HepG2 (cell line): ENCODE data around the gene MRPL42. TPM values are rescaled to one million over a fixed set of nuclear protein-coding genes. Genes with fewer than 3 reads are reported as not detected.

Experiments used
- CAMTA2 ChIP-seq: sonication (generic); formaldehyde crosslinking; IDR thresholded peaks from 2 replicates; pipeline ENCODE4 v1.4.0; 2020; ENCODE audit warnings: mild to moderate bottlenecking, missing genetic modification reagents, borderline replicate concordance
- FOXK1 ChIP-seq: sonication (generic); formaldehyde crosslinking; IDR thresholded peaks from 2 replicates; pipeline ENCODE4 v1.4.0; 2020; ENCODE audit warnings: low read depth, missing genetic modification reagents, borderline replicate concordance
- GATAD2A ChIP-seq: IDR thresholded peaks from 2 replicates; pipeline ENCODE4 v1.6.1; 2016
- HDAC1 ChIP-seq: sonication (generic); formaldehyde crosslinking; IDR thresholded peaks from 2 replicates; pipeline ENCODE4 v1.5.1; 2020; ENCODE audit warnings: mild to moderate bottlenecking, missing genetic modification reagents
- HOXA3 ChIP-seq: sonication (generic); formaldehyde crosslinking; IDR thresholded peaks from 2 replicates; pipeline ENCODE4 v1.5.0; 2020; ENCODE audit warnings: missing genetic modification reagents
- HOXA9 ChIP-seq: sonication (generic); formaldehyde crosslinking; IDR thresholded peaks from 2 replicates; pipeline ENCODE4 v1.8.1; 2022; ENCODE audit warnings: missing genetic modification reagents, mild to moderate bottlenecking, moderate library complexity, borderline replicate concordance
- KLF15 ChIP-seq: sonication (generic); formaldehyde crosslinking; IDR thresholded peaks from 2 replicates; pipeline ENCODE4 v1.8.1; 2023; ENCODE audit warnings: borderline replicate concordance, mild to moderate bottlenecking, inconsistent platforms, missing genetic modification reagents, mixed read lengths
- KLF9 ChIP-seq: IDR thresholded peaks from 2 replicates; pipeline ENCODE4 v1.6.1; 2016; ENCODE audit warnings: low read depth
- POGZ ChIP-seq: sonication (generic); formaldehyde crosslinking; IDR thresholded peaks from 2 replicates; pipeline ENCODE4 v1.4.0; 2020; ENCODE audit warnings: mild to moderate bottlenecking, missing genetic modification reagents
- SMYD3 ChIP-seq: sonication (generic); formaldehyde crosslinking; IDR thresholded peaks from 2 replicates; pipeline ENCODE4 v1.8.1; 2023; ENCODE audit warnings: mild to moderate bottlenecking, missing genetic modification reagents
- SRSF9 ChIP-seq: fragments of 200-400 bp; formaldehyde crosslinking; IDR thresholded peaks from 2 replicates; pipeline ENCODE4 v1.6.1; 2018; ENCODE audit warnings: borderline replicate concordance, mild to moderate bottlenecking, low read depth, low read length; ENCODE audit not compliant: insufficient read depth, poor library complexity, severe bottlenecking
- TBX2 ChIP-seq: sonication (generic); formaldehyde crosslinking; IDR thresholded peaks from 2 replicates; pipeline ENCODE4 v1.5.0; 2020; ENCODE audit warnings: missing genetic modification reagents, mild to moderate bottlenecking, borderline replicate concordance
- ZBTB7A ChIP-seq: sonication (generic); formaldehyde crosslinking; IDR thresholded peaks from 2 replicates; pipeline ENCODE4 v1.8.0; 2022; ENCODE audit warnings: mild to moderate bottlenecking, missing genetic modification reagents
- ZFP1 ChIP-seq: IDR thresholded peaks from 2 replicates; pipeline ENCODE4 v1.6.1; 2016
- ZFP37 ChIP-seq: sonication (generic); formaldehyde crosslinking; IDR thresholded peaks from 2 replicates; pipeline ENCODE4 v1.4.0; 2020; ENCODE audit warnings: missing genetic modification reagents, borderline replicate concordance
- ZMAT3 ChIP-seq: sonication (generic); formaldehyde crosslinking; conservative IDR thresholded peaks from 2 replicates; pipeline ENCODE4 v1.7.0; 2021; ENCODE audit warnings: missing genetic modification reagents
- ZNF138 ChIP-seq: sonication (generic); formaldehyde crosslinking; IDR thresholded peaks from 2 replicates; pipeline ENCODE4 v1.5.0; 2020; ENCODE audit warnings: mild to moderate bottlenecking, low read depth, missing genetic modification reagents
- ZNF24 ChIP-seq: fragments of 450-650 bp; IDR thresholded peaks from 2 replicates; pipeline ENCODE4 v1.6.1; 2017; ENCODE audit warnings: antibody characterized with exemption, mild to moderate bottlenecking
- ZNF556 ChIP-seq: sonication (generic); formaldehyde crosslinking; IDR thresholded peaks from 2 replicates; pipeline ENCODE4 v1.4.0; 2020; ENCODE audit warnings: mild to moderate bottlenecking, missing genetic modification reagents, borderline replicate concordance
- ZNF792 ChIP-seq: IDR thresholded peaks from 2 replicates; pipeline ENCODE4 v1.6.1; 2016
- ZSCAN29 ChIP-seq: sonication (generic); formaldehyde crosslinking; conservative IDR thresholded peaks from 2 replicates; pipeline ENCODE4 v1.4.0; 2020; ENCODE audit warnings: mild to moderate bottlenecking, missing genetic modification reagents
- polyA plus RNA-seq, 8 experiments: library from polyadenylated mRNA; depleted of rRNA in 3 of 8; stranded (reverse) in 7 of 8; unstranded in 1 of 8; fragments of >200 nt; fragmentation: Illumina TruSeq in 4 of 8; extraction: Trizol in 4 of 8; gene quantifications; 2 replicates each; pipeline versions ENCODE4 v1.2.1 to v1.2.3, GENCODE V29; 2011 to 2016; ENCODE audit warnings: low read depth in 4 of 8, missing spikeins in 1 of 8, mixed read lengths in 1 of 8; ENCODE audit not compliant: insufficient read depth in 1 of 8
- total RNA-seq, 5 experiments: library from RNA; depleted of rRNA; stranded (reverse); fragments of >200 nt; fragmentation: Illumina TruSeq; extraction: Trizol; gene quantifications; 2 replicates each; pipeline ENCODE4 v1.2.3, GENCODE V29; 2016; ENCODE audit warnings: low read depth in 1 of 5
- TF ChIP-seq, protein P1 (sequence below): sonication (generic); formaldehyde crosslinking; IDR thresholded peaks from 2 replicates; pipeline ENCODE4 v1.4.0; 2020; ENCODE audit warnings: low read depth, missing genetic modification reagents
- TF ChIP-seq, protein P2 (sequence below): sonication (generic); formaldehyde crosslinking; IDR thresholded peaks from 2 replicates; pipeline ENCODE4 v1.5.1; 2020; ENCODE audit warnings: missing genetic modification reagents, mild to moderate bottlenecking, borderline replicate concordance
- TF ChIP-seq, protein P3 (sequence below): sonication (generic); formaldehyde crosslinking; IDR thresholded peaks from 2 replicates; pipeline ENCODE4 v1.4.0; 2020; ENCODE audit warnings: mild to moderate bottlenecking, missing genetic modification reagents

The MRPL42 gene
- total and polyA plus RNA-seq, 2 of the 13 experiments (the other 11 are each of a cell fraction or from before 2014, with no cell fraction given), result 93.3 to 148 TPM

DNA sequence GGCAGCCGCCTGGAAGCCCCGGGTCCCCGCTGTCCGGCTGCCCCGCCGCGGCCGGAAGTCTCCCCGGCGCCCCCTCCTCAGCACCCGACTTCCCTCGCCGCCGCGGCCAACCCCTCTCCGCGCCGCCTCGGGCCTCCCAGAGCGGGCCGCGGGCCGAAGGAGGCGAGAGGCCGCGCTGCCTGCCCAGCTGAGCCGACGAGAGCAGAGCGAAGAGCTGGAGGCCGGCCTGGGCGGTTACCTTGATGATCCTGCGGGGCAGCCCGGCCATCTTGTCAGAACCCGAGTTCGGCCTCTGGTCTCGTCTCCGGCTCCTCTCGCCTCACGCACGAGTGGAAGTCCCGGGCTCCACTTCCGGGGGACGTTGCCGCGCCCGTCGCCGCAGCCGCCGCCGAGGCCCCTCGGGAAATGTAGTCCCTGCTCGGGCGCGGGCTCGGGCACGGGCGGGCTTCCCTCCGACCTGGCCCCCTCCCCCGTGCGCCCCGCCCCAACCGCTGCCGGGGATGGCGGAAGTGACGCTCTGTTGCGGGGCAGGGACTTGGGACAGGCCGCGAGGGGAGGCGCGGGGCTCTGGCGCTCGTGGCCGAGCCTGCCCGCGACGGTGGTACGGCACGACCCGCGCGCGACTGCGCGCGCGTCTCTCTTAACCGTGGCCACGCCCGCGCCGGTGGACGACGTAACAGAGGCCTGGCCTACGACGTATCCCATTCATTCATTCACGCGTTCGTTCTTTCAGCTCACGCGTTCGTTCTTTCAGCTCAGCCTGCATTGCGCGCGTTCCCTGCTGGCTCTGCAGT, 25.5 kb upstream of the MRPL42 start, which contains the start of gene UBE2N (continued):
- TF ChIP-seq, protein P1, sequence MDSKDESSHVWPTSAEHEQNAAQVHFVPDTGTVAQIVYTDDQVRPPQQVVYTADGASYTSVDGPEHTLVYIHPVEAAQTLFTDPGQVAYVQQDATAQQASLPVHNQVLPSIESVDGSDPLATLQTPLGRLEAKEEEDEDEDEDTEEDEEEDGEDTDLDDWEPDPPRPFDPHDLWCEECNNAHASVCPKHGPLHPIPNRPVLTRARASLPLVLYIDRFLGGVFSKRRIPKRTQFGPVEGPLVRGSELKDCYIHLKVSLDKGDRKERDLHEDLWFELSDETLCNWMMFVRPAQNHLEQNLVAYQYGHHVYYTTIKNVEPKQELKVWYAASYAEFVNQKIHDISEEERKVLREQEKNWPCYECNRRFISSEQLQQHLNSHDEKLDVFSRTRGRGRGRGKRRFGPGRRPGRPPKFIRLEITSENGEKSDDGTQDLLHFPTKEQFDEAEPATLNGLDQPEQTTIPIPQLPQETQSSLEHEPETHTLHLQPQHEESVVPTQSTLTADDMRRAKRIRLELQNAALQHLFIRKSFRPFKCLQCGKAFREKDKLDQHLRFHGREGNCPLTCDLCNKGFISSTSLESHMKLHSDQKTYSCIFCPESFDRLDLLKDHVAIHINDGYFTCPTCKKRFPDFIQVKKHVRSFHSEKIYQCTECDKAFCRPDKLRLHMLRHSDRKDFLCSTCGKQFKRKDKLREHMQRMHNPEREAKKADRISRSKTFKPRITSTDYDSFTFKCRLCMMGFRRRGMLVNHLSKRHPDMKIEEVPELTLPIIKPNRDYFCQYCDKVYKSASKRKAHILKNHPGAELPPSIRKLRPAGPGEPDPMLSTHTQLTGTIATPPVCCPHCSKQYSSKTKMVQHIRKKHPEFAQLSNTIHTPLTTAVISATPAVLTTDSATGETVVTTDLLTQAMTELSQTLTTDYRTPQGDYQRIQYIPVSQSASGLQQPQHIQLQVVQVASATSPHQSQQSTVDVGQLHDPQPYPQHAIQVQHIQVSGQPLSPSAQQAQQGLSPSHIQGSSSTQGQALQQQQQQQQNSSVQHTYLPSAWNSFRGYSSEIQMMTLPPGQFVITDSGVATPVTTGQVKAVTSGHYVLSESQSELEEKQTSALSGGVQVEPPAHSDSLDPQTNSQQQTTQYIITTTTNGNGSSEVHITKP (CRISPR knock-in tag), result no peak
- TF ChIP-seq ZNF138 (CRISPR knock-in tag), result peak; percentile 13; the same call in 1 of the 2 replicates
- TF ChIP-seq ZBTB7A (CRISPR knock-in tag), result peak; percentile 59; the same call in 1 of the 2 replicates
- TF ChIP-seq FOXK1 (CRISPR knock-in tag), result peak; percentile 65; the same call in 1 of the 2 replicates
- peak; percentile 42; the same call in 1 of the 2 replicates for TF ChIP-seq GATAD2A (CRISPR knock-in tag)
- TF ChIP-seq TBX2 (CRISPR knock-in tag), result peak; percentile 67; the same call in 1 of the 2 replicates
- TF ChIP-seq HOXA3 (CRISPR knock-in tag), result peak; percentile 91
- peak; percentile 96 for TF ChIP-seq ZNF24
- peak; percentile 91; the same call in 1 of the 2 replicates for TF ChIP-seq SMYD3 (CRISPR knock-in tag)
- TF ChIP-seq, protein P2, sequence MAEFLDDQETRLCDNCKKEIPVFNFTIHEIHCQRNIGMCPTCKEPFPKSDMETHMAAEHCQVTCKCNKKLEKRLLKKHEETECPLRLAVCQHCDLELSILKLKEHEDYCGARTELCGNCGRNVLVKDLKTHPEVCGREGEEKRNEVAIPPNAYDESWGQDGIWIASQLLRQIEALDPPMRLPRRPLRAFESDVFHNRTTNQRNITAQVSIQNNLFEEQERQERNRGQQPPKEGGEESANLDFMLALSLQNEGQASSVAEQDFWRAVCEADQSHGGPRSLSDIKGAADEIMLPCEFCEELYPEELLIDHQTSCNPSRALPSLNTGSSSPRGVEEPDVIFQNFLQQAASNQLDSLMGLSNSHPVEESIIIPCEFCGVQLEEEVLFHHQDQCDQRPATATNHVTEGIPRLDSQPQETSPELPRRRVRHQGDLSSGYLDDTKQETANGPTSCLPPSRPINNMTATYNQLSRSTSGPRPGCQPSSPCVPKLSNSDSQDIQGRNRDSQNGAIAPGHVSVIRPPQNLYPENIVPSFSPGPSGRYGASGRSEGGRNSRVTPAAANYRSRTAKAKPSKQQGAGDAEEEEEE, result peak; percentile 89; the same call in 1 of the 2 replicates
- peak; percentile 19; the same call in 1 of the 2 replicates for TF ChIP-seq KLF15 (CRISPR knock-in tag)
- TF ChIP-seq KLF9 (CRISPR knock-in tag), result no peak; the same call in 1 of the 2 replicates
- TF ChIP-seq HOXA9 (CRISPR knock-in tag), result peak; percentile 54; the same call in 1 of the 2 replicates
- TF ChIP-seq CAMTA2 (CRISPR knock-in tag), result no peak; the same call in 1 of the 2 replicates
- TF ChIP-seq ZNF792, result peak; percentile 67; the same call in 1 of the 2 replicates
- peak; percentile 62; the same call in 1 of the 2 replicates for TF ChIP-seq ZFP37 (CRISPR knock-in tag)
- TF ChIP-seq SRSF9, result no peak
- TF ChIP-seq POGZ (CRISPR knock-in tag), result peak; percentile 79
- TF ChIP-seq ZNF556, result peak; percentile 87; the same call in 1 of the 2 replicates
- TF ChIP-seq, protein P3, sequence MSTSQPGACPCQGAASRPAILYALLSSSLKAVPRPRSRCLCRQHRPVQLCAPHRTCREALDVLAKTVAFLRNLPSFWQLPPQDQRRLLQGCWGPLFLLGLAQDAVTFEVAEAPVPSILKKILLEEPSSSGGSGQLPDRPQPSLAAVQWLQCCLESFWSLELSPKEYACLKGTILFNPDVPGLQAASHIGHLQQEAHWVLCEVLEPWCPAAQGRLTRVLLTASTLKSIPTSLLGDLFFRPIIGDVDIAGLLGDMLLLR, result peak; percentile 64; the same call in 1 of the 2 replicates
- TF ChIP-seq ZMAT3 (CRISPR knock-in tag), result peak; percentile 65; the same call in 1 of the 2 replicates
- no peak for TF ChIP-seq ZFP1 (CRISPR knock-in tag)
- TF ChIP-seq ZSCAN29 (CRISPR knock-in tag), result no peak
- peak; percentile 90 for TF ChIP-seq HDAC1 (CRISPR knock-in tag)
